Measurements from ENCODE around the gene TSFM. TPM values are rescaled to one million over a fixed set of nuclear protein-coding genes. Genes with fewer than 3 reads are reported as not detected.

TSFM gene
- total and polyA plus RNA-seq, 2 experiments from 2014 or later, result 13.0 to 36.1 TPM

DNA sequence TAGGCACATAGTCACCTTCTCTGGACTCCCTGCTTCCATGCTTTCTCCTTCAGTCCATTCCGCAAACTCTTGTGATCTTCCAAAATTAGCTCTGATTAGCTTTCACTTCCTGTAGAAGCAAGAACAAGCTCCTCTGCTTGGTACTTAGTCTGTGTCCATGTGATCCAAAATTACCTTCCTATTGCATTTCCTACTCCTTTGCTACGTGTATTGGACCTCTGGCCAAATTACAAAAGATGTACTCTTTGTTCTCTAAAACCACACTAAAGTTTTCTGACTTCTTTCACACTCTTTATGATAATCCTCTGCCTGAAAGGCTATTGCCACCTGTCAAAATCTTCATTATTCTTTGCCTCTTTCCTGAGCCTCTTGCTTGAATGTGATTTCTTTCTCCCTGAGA, 786 bp upstream of the TSFM start:
- Histone ChIP-seq H3K9ac (no peak overlapping the region), H3K27ac (no peak overlapping the region), H4K20me1 (ENCODE audit: insufficient read depth) (no peaks in the 10 kb centered on the region), H3K4me2 (ENCODE audit: unreplicated experiment) (no peak overlapping the region), H3F3A (ENCODE audit: insufficient read depth) (peaks cover 17% of the 10 kb centered on the region), H2AFZ (no peak overlapping the region), H3K9me3 (ENCODE audit: low read depth) (no peaks in the 10 kb centered on the region), H3K9me2 (ENCODE audit: insufficient read depth) (no peaks in the 10 kb centered on the region), H3K27me3 (replicated peaks; ENCODE audit: insufficient read depth) (no peaks in the 10 kb centered on the region), H3K79me2 (ENCODE audit: insufficient read depth) (peaks cover 40% of the 10 kb centered on the region), H3K4me1 (ENCODE audit: insufficient read depth) (peaks cover 3% of the 10 kb centered on the region; the same call in 1 of the 2 replicates), H3K4me3 (no peak overlapping the region), H3K36me3 (ENCODE audit: low read depth) (peaks cover 18% of the 10 kb centered on the region)
- in situ Hi-C loops (cut with MboI), result no loop called here
- no peak for DNase-seq
- TF ChIP-seq EZH2 (IDR thresholded peaks at IDR 0.05; ENCODE audit: insufficient read depth, poor library complexity, severe bottlenecking) (no peak), EZH2phosphoT487 (IDR thresholded peaks at IDR 0.05; ENCODE audit: insufficient read depth, low read depth) (no peak)
- WGBS, 2 experiments (ENCODE audit: low coverage in 1 of 2, low lambda C conversion rate in 2 of 2, missing lambda C conversion rate in 2 of 2), result 55 to 63% methylated on average over 2 of the region's 2 CpGs

- in situ Hi-C loops (cut with MboI), result no loop called here
- Histone ChIP-seq H3K4me3 (peak overlapping the region; percentile 98), H3K79me2 (ENCODE audit: insufficient read depth) (peaks cover 42% of the 10 kb centered on the region), H3K9me2 (ENCODE audit: insufficient read depth) (no peaks in the 10 kb centered on the region), H3K4me2 (ENCODE audit: unreplicated experiment) (no peak overlapping the region), H3K9me3 (ENCODE audit: low read depth) (no peaks in the 10 kb centered on the region), H3K27ac (no peak overlapping the region), H2AFZ (peak overlapping the region; percentile 83; the same call in 1 of the 2 replicates), H4K20me1 (ENCODE audit: insufficient read depth) (no peaks in the 10 kb centered on the region), H3K4me1 (ENCODE audit: insufficient read depth) (peaks cover 3% of the 10 kb centered on the region; the same call in 1 of the 2 replicates), H3K36me3 (ENCODE audit: low read depth) (peaks cover 23% of the 10 kb centered on the region), H3F3A (ENCODE audit: insufficient read depth) (peaks cover 17% of the 10 kb centered on the region), H3K27me3 (replicated peaks; ENCODE audit: insufficient read depth) (no peaks in the 10 kb centered on the region), H3K9ac (no peak overlapping the region)
- DNase-seq, result no peak
- no peak for TF ChIP-seq EZH2 (IDR thresholded peaks at IDR 0.05; ENCODE audit: insufficient read depth, poor library complexity, severe bottlenecking)
- no peak for TF ChIP-seq EZH2phosphoT487 (IDR thresholded peaks at IDR 0.05; ENCODE audit: insufficient read depth, low read depth)
- WGBS, 2 experiments (ENCODE audit: low coverage in 1 of 2, low lambda C conversion rate in 2 of 2, missing lambda C conversion rate in 2 of 2), result 3 to 7% methylated on average over 4 of the region's 4 CpGs
These were observed 362 bp upstream of the TSFM start for GRCh38 chr12:57782243-57782607.

GRCh38 chr12:57783466-57783801, 847 bp downstream of the TSFM start:
- peaks cover 3% of the 10 kb centered on the region; the same call in 1 of the 2 replicates for H3K4me1 ChIP-seq (ENCODE audit: insufficient read depth)
- H3K9ac ChIP-seq, result peak overlapping the region; percentile 94
- peak overlapping the region; percentile 93 for H3K4me2 ChIP-seq (ENCODE audit: unreplicated experiment)
- H3K36me3 ChIP-seq (ENCODE audit: low read depth), result peaks cover 25% of the 10 kb centered on the region
- no peaks in the 10 kb centered on the region for H3K9me3 ChIP-seq (ENCODE audit: low read depth)
- no peaks in the 10 kb centered on the region for H3K27me3 ChIP-seq (replicated peaks; ENCODE audit: insufficient read depth)
- 71 to 72% methylated on average over 12 of the region's 12 CpGs for WGBS, 2 experiments (ENCODE audit: low coverage in 1 of 2, low lambda C conversion rate in 2 of 2, missing lambda C conversion rate in 2 of 2)
- TF ChIP-seq EZH2phosphoT487 (IDR thresholded peaks at IDR 0.05; ENCODE audit: insufficient read depth, low read depth) (no peak), EZH2 (IDR thresholded peaks at IDR 0.05; ENCODE audit: insufficient read depth, poor library complexity, severe bottlenecking) (no peak)
- peaks cover 50% of the 10 kb centered on the region for H3K79me2 ChIP-seq (ENCODE audit: insufficient read depth)
- in situ Hi-C loops (cut with MboI), result no loop called here
- no peak overlapping the region for H2AFZ ChIP-seq
- peaks cover 17% of the 10 kb centered on the region for H3F3A ChIP-seq (ENCODE audit: insufficient read depth)
- H3K4me3 ChIP-seq, result peak overlapping the region; percentile 98
- H3K9me2 ChIP-seq (ENCODE audit: insufficient read depth), result no peaks in the 10 kb centered on the region
- no peaks in the 10 kb centered on the region for H4K20me1 ChIP-seq (ENCODE audit: insufficient read depth)
- H3K27ac ChIP-seq, result no peak overlapping the region
- DNase-seq, result no peak

GRCh38 chr12:57783861-57784260, 1.3 kb downstream of the TSFM start:
- Histone ChIP-seq H3K27me3 (replicated peaks; ENCODE audit: insufficient read depth) (no peaks in the 10 kb centered on the region), H3K4me1 (ENCODE audit: insufficient read depth) (peaks cover 3% of the 10 kb centered on the region; the same call in 1 of the 2 replicates), H3K4me3 (peak overlapping the region; percentile 98; the same call in 1 of the 2 replicates), H3K79me2 (ENCODE audit: insufficient read depth) (peaks cover 54% of the 10 kb centered on the region), H3K9me3 (ENCODE audit: low read depth) (no peaks in the 10 kb centered on the region), H3F3A (ENCODE audit: insufficient read depth) (peaks cover 17% of the 10 kb centered on the region), H3K4me2 (ENCODE audit: unreplicated experiment) (peak overlapping the region; percentile 93), H3K9me2 (ENCODE audit: insufficient read depth) (no peaks in the 10 kb centered on the region), H2AFZ (no peak overlapping the region), H4K20me1 (ENCODE audit: insufficient read depth) (no peaks in the 10 kb centered on the region), H3K27ac (no peak overlapping the region), H3K9ac (no peak overlapping the region; the same call in 1 of the 2 replicates), H3K36me3 (ENCODE audit: low read depth) (peaks cover 25% of the 10 kb centered on the region)
- DNase-seq, result no peak
- in situ Hi-C loops (cut with MboI), result no loop called here
- 94% methylated on average over 11 of the region's 11 CpGs for WGBS, 2 experiments (ENCODE audit: low coverage in 1 of 2, low lambda C conversion rate in 2 of 2, missing lambda C conversion rate in 2 of 2)
- TF ChIP-seq EZH2 (IDR thresholded peaks at IDR 0.05; ENCODE audit: insufficient read depth, poor library complexity, severe bottlenecking) (no peak), EZH2phosphoT487 (IDR thresholded peaks at IDR 0.05; ENCODE audit: insufficient read depth, low read depth) (no peak)

- DNase-seq, result peak; percentile 91
- Histone ChIP-seq H3K4me1 (ENCODE audit: insufficient read depth) (peaks cover 23% of the 10 kb centered on the region), H3K27me3 (replicated peaks; ENCODE audit: insufficient read depth) (no peaks in the 10 kb centered on the region), H3K36me3 (ENCODE audit: low read depth) (peaks cover 50% of the 10 kb centered on the region), H3K9me2 (ENCODE audit: insufficient read depth) (no peaks in the 10 kb centered on the region), H3K79me2 (ENCODE audit: insufficient read depth) (peaks cover 32% of the 10 kb centered on the region), H3K27ac (peak overlapping the region; percentile 88), H3K4me2 (ENCODE audit: unreplicated experiment) (peak overlapping the region; percentile 61), H4K20me1 (ENCODE audit: insufficient read depth) (no peaks in the 10 kb centered on the region), H3F3A (ENCODE audit: insufficient read depth) (peaks cover 56% of the 10 kb centered on the region), H2AFZ (no peak overlapping the region), H3K4me3 (peak overlapping the region; percentile 40), H3K9ac (peak overlapping the region; percentile 63), H3K9me3 (ENCODE audit: low read depth) (no peaks in the 10 kb centered on the region)
- in situ Hi-C loops (cut with MboI), result no loop called here
- TF ChIP-seq EZH2phosphoT487 (IDR thresholded peaks at IDR 0.05; ENCODE audit: insufficient read depth, low read depth) (no peak), EZH2 (IDR thresholded peaks at IDR 0.05; ENCODE audit: insufficient read depth, poor library complexity, severe bottlenecking) (no peak)
- WGBS, 2 experiments (ENCODE audit: low coverage in 1 of 2, low lambda C conversion rate in 2 of 2, missing lambda C conversion rate in 2 of 2), result 0% methylated on average over 1 of the region's 1 CpG
These were observed 11.3 kb downstream of the TSFM start for GRCh38 chr12:57793920-57794319.

Measured in GM23248 (cell line).